GM20000 (cell line): ENCODE results near the gene SERHL2.
A peak's percentile ranks its signal among the peaks of the same experiment; 100 is the strongest.
"Not testable (repeated sequence)": the region's sequence is repeated elsewhere in the genome, so short reads cannot be mapped to it uniquely, and the experiment has no call there.

Experiments used
- DNase-seq: peaks from one replicate; pipeline ENCODE4 v3.0.0; 2012; ENCODE audit warnings: low spot score
- CTCF ChIP-seq: IDR thresholded peaks from 2 replicates; pipeline ENCODE4 v1.5.1; 2012; ENCODE audit warnings: mild to moderate bottlenecking, control low read depth; ENCODE audit errors: extremely low read depth, missing control alignments

The SERHL2 gene

GRCh38 chr22:42575996-42576574 lies 22.3 kb downstream of the SERHL2 start:
- DNase-seq: not testable (repeated sequence)

GRCh38 chr22:42577141-42577540 lies 23.4 kb downstream of the SERHL2 start:
- DNase-seq: not testable (repeated sequence)

GRCh38 chr22:42577623-42578240 lies 24.0 kb downstream of the SERHL2 start:
- no peak for DNase-seq
- no peak for TF ChIP-seq CTCF

- not testable (repeated sequence) for DNase-seq
Measured at GRCh38 chr22:42580040-42580439, 26.3 kb downstream of the SERHL2 start.

GRCh38 chr22:42581194-42581761 lies 27.5 kb downstream of the SERHL2 start:
- DNase-seq: not testable (repeated sequence)

- TF ChIP-seq CTCF: no peak
- peak; percentile 90 for DNase-seq
Measured at GRCh38 chr22:42581762-42582716, 28.3 kb downstream of the SERHL2 start.

- TF ChIP-seq CTCF: no peak
- DNase-seq: no peak
Measured at GRCh38 chr22:42582987-42583386, 29.2 kb downstream of the SERHL2 start.

- TF ChIP-seq CTCF: no peak
Measured at GRCh38 chr22:42584364-42584940, 30.7 kb downstream of the SERHL2 start.

GRCh38 chr22:42585096-42585495 lies 31.3 kb downstream of the SERHL2 start:
- TF ChIP-seq CTCF: no peak
- no peak for DNase-seq

More at GRCh38 chr22:42584364-42584940, 30.7 kb downstream of the SERHL2 start:
- no peak for DNase-seq
